Psoas muscle (tissue), 8 donors: ENCODE results near the gene VIPR1. TPM values are rescaled to one million over a fixed set of nuclear protein-coding genes. Genes with fewer than 3 reads are reported as not detected.

Source experiments
- ATAC-seq, 4 donors: fragments of 200-7000 bp; cut with Tn5 transposase; one replicate each; pipeline ENCODE4 v1.9.1; 2020; ENCODE audit warnings: moderate library complexity in 3 of 4, mild to moderate bottlenecking in 2 of 4
- DNase-seq, 2 donors: peaks; one replicate each; pipeline ENCODE4 v3.0.0-alpha.2; 2020
- H3K27ac ChIP-seq: fragments of 200-600 bp; one replicate; pipeline ENCODE4 v1.8.0; 2022
- H3K27me3 ChIP-seq, 3 donors: fragments of 200-600 bp in 1 of 3; one replicate each; pipeline versions ENCODE4 v1.6.1 to v1.8.0; 2013 to 2022; ENCODE audit warnings: low read length in 2 of 3, mild to moderate bottlenecking in 2 of 3, moderate library complexity in 1 of 3; ENCODE audit not compliant: insufficient read depth in 3 of 3
- H3K36me3 ChIP-seq, 2 donors: fragments of 200-600 bp in 1 of 2; one replicate each; pipeline versions ENCODE4 v1.6.1 to v1.8.0; 2013 to 2022; ENCODE audit warnings: low read depth in 1 of 2, mild to moderate bottlenecking in 1 of 2, moderate library complexity in 1 of 2; ENCODE audit not compliant: insufficient read depth in 1 of 2
- H3K4me1 ChIP-seq: fragments of 200-600 bp; one replicate; pipeline ENCODE4 v1.8.0; 2022
- H3K4me3 ChIP-seq: fragments of 200-600 bp; one replicate; pipeline ENCODE4 v1.8.0; 2022; ENCODE audit warnings: mild to moderate bottlenecking
- H3K9me3 ChIP-seq: fragments of 200-600 bp; one replicate; pipeline ENCODE4 v1.8.0; 2022
- CTCF ChIP-seq: fragments of 200-600 bp; IDR thresholded peaks from one replicate; pipeline ENCODE4 v1.8.0; 2022; ENCODE audit warnings: antibody characterized with exemption
- WGBS, 3 donors: extraction: QIAGEN DNeasy Blood & Tissue Kit; methylation state at CpG; one replicate each; pipeline versions ENCODE4 v1.1.6 to v1.1.7; 2013; 5-methylcytosine and 5-hydroxymethylcytosine counted together
- intact Hi-C, 2 donors: fragments of 100-400 bp; cut with DNase I; formaldehyde crosslinking; loops; one replicate each; pipeline versions ENCODE4 v1.11.0 to v1.14.2; 2022
- polyA plus RNA-seq, 3 donors: library from polyadenylated mRNA; stranded (reverse); fragments of 200-250 nt; gene quantifications; one replicate each; pipeline ENCODE4 v1.2.3, GENCODE V29; 2013
- total RNA-seq, 4 donors: library from RNA; stranded (reverse); fragmentation: NEBNext Ultra II Directional in 2 of 4; extraction: Animal tissue kit (Norgen Biotek cat#: 25700) in 2 of 4; gene quantifications; one replicate each; pipeline versions ENCODE4 v1.2.1 to v1.2.4, GENCODE V29; 2021 to 2023
- donor health status: healthy with polysubstance abuse.
- donor health status: DM: no; HTN: no; CAD: no; lungs with moderate emphysema.
- donor health status: Bipolar disorder and iron deficiency.
- donor health status: healthy.
- donor health status: DM: yes; HTN: yes; CAD: no.
- donor health status: DM: no; HTN: no; CAD: no.
- donor health status: DM: no; HTN: no; CAD: no.
- donor health status: DM: yes; HTN: yes; CAD: no.

VIPR1 gene
- total and polyA plus RNA-seq, 7 donors, result 0.28 to 1.8 (median 0.69) TPM

- Histone ChIP-seq H3K9me3 (no peaks in the 10 kb centered on the region), H3K4me3 (no peak overlapping the region), H3K36me3 (no peaks in the 10 kb centered on the region), H3K27ac (no peak overlapping the region), H3K27me3 (no peaks in the 10 kb centered on the region), H3K4me1 (no peaks in the 10 kb centered on the region)
- WGBS, 3 donors, result 71 to 89% (median 82%) methylated on average over 5 to 6 of the region's 6 CpGs
- ATAC-seq (no peak), DNase-seq (no peak)
- TF ChIP-seq CTCF, result no peak
- intact Hi-C loops, result no loop called here
Observed at GRCh38 chr3:42531470-42531869, 29.0 kb downstream of the VIPR1 start.

- DNase-seq (no peak), ATAC-seq (no peak)
- Histone ChIP-seq H3K4me3 (no peak overlapping the region), H3K9me3 (no peaks in the 10 kb centered on the region), H3K27me3 (no peaks in the 10 kb centered on the region), H3K36me3 (no peaks in the 10 kb centered on the region), H3K4me1 (no peaks in the 10 kb centered on the region), H3K27ac (no peak overlapping the region)
- TF ChIP-seq CTCF, result no peak
- intact Hi-C loops, result no loop called here
- 85 to 98% (median 93%) methylated on average over 4 of the region's 4 CpGs for WGBS, 3 donors
Observed at GRCh38 chr3:42532229-42532628, 29.8 kb downstream of the VIPR1 start.

DNA sequence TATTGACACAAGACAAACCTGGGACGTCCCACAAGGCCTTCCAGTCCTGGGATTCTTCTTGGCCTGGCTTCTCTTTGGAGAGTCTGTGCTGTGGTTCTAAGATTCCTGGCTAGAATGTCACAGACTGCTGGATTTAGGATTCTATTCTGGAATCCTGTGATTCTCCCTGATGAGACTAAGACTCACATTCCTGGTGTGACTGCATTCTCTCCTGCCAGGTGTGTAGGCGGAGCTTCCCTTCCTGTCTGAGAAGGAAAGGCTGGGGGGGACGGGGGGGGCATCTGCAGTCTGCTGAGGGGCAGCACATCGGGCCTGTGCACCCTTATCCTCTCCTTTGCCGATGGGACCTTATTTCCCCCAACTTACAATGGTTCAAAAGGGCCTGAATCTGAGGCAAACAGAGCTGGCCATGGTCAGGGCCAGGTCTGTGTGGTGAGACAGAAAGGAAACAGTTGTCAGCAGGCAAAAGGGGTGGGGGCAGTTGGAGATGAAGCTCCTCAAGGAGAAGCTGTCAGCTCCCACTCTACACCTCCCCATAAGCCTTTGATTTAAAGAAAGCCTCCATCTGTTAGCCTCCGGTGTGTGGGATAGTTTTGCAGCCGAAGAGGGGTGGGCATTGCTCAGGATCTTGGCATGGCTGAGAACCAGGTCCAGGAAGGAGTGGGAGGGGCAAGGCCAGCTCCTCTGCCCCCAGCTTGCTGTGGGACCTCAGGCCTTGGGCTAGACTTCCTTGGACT is 30.9 kb downstream of the VIPR1 start:
- Histone ChIP-seq H3K4me3 (no peak overlapping the region), H3K27me3 (no peaks in the 10 kb centered on the region), H3K27ac (no peak overlapping the region), H3K9me3 (no peaks in the 10 kb centered on the region), H3K4me1 (no peaks in the 10 kb centered on the region), H3K36me3 (no peaks in the 10 kb centered on the region)
- ATAC-seq, result no peak
- DNase-seq, result no peak
- 65 to 68% (median 65%) methylated on average over 7 of the region's 7 CpGs for WGBS, 3 donors
- intact Hi-C loops, result no loop called here
- no peak for TF ChIP-seq CTCF

GRCh38 chr3:42535981-42536784 is 33.7 kb downstream of the VIPR1 start:
- WGBS, 3 donors, result 82 to 88% (median 85%) methylated on average over 30 to 35 of the region's 35 CpGs
- Histone ChIP-seq H3K36me3 (no peaks in the 10 kb centered on the region), H3K4me1 (no peaks in the 10 kb centered on the region), H3K27me3 (no peaks in the 10 kb centered on the region), H3K27ac (no peak overlapping the region), H3K4me3 (no peak overlapping the region), H3K9me3 (no peaks in the 10 kb centered on the region)
- intact Hi-C loops, result no loop called here
- TF ChIP-seq CTCF, result no peak
- ATAC-seq (peak in 1 of 4 donors; percentile 37), DNase-seq (no peak)
